ENCODE results near the gene CSNK2A3.
A peak's percentile ranks its signal among the peaks of the same experiment; 100 is the strongest.
"Not testable (repeated sequence)": the region's sequence is repeated elsewhere in the genome, so short reads cannot be mapped to it uniquely, and the experiment has no call there.

CSNK2A3 gene

GRCh38 chr11:11378184-11378940 lies 25.3 kb upstream of the CSNK2A3 start:
- DNase-seq, result no peak

- DNase-seq, result no peak
These were observed 21.5 kb upstream of the CSNK2A3 start for GRCh38 chr11:11374358-11375148.

DNA sequence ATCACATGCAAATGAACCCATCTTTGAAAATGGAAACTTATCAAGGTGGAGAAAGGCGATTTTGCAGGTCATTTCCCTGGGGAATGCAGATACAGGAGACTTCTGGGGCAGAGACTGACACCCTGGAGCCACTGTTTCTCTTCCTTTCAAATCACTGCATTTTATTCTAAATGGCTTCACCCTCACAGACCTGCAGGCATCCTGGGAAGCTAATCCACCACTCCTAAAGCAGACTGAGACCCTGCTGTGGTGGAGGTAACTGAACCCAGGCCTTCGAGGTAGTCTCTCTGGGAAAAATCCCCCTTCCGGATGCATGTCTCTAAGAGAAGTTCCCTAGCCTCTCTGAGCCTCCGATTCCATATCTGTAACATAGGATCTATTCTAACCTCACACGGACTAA lies 20.9 kb upstream of the CSNK2A3 start:
- DNase-seq, result no peak

- no peak for DNase-seq
These were observed 19.4 kb upstream of the CSNK2A3 start for GRCh38 chr11:11372461-11372860.

- DNase-seq, result no peak
These were observed 17.9 kb upstream of the CSNK2A3 start for GRCh38 chr11:11370962-11371303.

GRCh38 chr11:11370255-11370961 lies 17.4 kb upstream of the CSNK2A3 start:
- no peak for DNase-seq

- DNase-seq, result no peak
These were observed 13.7 kb upstream of the CSNK2A3 start for GRCh38 chr11:11366793-11367192.

GRCh38 chr11:11363674-11364073 lies 10.6 kb upstream of the CSNK2A3 start:
- DNase-seq, result no peak

GRCh38 chr11:11359611-11360010 lies 6.6 kb upstream of the CSNK2A3 start:
- DNase-seq, result no peak

DNA sequence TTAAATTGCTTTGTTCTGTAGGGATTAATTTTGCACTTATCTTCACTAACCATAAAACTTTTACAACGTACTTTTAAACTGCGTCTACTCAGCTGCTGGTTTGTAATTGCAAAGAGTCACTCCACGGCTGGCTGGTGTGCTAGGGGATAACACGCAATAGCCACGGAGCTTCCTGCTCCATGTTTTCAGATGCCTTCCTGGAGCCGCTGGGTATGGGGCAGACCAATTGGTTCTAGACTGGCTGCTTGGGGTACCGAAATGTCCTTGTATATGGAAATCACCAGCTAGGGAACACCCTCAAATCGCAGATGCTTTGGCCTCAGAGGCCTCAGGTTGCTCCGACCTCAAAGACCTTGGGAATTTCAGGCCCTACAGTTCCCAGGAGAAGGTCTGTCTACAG lies 3.8 kb upstream of the CSNK2A3 start:
- DNase-seq, result no peak

DNA sequence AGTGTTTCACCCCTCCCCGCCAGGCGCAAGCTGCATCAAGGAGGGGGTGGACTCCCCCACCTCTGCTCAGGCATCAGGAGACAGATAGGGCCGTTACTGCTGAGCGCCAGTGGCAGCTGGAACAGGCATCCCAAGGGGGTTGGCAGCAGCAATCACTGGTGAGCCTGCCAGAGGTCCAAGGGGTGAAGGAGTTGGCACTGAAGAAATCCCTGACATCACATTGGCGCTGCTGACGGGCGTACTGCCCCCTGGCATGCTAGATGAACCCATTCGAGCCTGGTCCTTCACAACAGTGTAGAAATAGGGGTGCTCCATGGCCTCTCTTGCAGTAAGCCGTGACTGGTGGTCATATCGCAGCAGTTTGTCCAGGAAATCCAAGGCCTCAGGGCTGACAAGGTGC lies 1.2 kb downstream of the CSNK2A3 start:
- not testable (repeated sequence) for DNase-seq

DNA sequence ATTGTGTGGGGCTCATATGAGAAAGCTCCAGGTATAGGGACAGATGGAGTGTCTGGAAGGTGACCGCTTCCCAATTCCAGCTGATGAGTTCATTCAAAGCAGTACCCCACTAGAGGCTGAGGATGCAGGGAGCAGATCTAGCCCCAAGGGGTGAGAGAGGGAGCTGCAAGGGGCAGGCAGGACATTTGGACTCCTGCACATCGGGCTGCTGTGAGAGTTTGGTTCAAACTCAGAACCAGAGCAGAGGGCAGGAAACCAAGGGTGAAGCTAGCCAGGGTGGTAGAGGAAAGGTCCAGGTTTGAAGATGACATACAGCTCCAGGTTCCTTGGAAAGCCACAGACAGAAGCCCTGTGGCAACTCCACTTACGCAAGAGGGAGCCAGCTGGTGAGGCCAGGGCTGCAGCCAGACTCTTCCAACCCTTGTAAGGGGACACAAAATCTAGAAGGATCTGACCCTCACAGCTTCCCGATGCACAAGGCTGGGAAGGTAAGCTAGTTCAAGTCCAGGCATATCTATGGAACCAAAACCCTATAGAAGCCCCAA lies 1.9 kb downstream of the CSNK2A3 start:
- DNase-seq, result no peak

DNA sequence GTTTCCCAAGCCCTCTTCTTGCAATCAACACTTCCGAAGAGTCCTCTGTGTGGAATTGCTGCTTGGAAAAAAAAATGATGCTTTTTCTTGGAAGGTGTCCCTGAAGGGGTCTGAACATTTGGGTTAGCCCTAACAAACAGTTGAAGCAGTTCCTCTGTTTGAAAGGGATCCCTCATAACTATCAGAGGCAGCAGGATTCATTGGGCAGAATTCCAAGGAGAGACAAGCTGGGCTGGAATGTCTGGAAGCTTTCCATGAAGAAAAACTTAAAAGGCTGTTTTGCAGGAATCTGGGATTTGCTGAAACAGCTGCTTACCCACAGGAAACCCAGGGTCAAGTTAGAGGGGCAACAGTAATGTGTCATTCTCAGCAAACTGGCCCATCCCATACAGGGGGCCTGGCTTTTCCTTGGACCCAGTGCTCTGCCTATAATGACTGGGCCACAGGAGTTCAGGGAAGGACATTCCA lies 3.1 kb downstream of the CSNK2A3 start:
- DNase-seq, result no peak

- no peak for DNase-seq
These were observed 3.8 kb downstream of the CSNK2A3 start for GRCh38 chr11:11349106-11349825.

DNA sequence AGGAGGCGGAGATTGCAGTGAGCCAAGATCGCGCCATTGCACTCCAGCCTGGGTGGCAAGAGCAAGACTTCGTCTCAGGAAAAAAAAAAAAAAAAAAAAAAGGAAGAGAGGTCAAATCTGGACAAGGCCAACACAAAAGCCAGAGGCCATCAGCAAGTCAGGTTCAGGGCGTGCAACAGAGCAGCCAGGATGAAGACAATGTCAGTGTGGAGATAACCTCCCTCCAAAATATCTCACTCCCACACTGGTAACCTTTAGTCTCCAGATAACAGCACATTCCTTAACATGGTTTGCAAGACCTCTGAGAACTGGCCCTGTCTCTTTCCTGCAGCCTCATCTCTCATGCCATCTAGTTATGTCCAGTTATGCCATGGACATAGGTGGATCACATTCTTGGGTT lies 4.7 kb downstream of the CSNK2A3 start:
- no peak for DNase-seq

DNA sequence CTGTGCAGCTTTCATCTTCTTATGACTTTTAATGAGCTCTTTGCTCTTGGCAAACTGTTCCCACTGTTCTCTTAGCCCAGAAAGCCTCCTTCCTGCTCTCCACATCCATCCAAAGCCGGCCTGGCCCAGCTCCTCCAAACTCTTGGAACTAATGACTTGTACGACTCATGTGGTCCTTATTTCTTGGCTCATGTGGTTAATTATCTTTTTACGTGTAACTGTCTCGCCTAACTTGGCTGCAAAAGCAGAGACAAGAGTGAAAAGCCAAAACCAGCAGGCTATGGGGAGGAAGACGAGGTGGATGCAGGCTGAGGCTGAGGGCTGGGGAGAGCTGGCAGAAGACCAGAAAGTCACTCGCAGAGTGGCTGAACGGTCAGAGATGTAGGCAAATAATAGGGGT lies 5.5 kb downstream of the CSNK2A3 start:
- no peak for DNase-seq

DNA sequence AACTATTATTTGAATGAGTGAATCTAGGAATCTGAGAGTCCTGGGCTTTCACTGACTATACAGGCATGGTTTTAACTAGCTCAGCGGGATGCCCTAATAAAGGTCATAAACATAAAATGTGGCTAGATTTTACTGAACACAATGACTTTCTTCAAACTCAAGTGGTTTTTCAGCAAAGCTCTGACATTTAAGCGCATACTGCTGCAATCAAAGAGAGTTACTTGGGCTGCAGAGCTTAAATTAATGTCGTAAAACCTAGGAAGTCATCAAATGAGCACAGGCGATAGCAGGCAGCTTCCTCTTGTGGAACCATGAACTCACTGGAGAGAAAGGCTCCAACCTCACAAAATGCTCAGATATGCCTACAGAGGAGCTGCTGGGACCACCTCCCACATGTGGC lies 6.7 kb downstream of the CSNK2A3 start:
- DNase-seq, result no peak

GRCh38 chr11:11345099-11345498 lies 8.0 kb downstream of the CSNK2A3 start:
- DNase-seq, result no peak

DNA sequence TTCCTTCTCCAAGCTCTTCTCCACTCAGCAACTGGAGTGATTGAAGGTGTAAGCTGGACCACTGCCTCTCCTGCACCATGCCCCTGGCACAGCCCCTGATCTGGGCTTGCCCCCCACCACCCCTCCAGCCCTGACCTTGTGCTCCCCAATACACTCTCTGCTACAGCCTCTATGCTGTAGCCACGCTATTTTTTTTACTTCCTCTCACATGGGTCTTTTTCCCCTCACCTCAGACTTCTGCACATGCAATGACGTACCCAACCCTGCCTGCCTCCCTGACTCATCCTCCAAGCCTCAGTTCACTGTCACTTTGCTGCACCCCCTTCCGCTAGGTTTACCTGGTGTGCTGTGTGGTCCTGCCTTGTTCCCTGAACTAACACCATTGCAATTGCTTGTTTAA lies 9.0 kb downstream of the CSNK2A3 start:
- peak; percentile 8 for DNase-seq

GRCh38 chr11:11338304-11338703 lies 14.7 kb downstream of the CSNK2A3 start:
- DNase-seq, result no peak

GRCh38 chr11:11336664-11337063 lies 16.4 kb downstream of the CSNK2A3 start:
- no peak for DNase-seq

GRCh38 chr11:11335043-11335442 lies 18.0 kb downstream of the CSNK2A3 start:
- DNase-seq, result no peak

DNA sequence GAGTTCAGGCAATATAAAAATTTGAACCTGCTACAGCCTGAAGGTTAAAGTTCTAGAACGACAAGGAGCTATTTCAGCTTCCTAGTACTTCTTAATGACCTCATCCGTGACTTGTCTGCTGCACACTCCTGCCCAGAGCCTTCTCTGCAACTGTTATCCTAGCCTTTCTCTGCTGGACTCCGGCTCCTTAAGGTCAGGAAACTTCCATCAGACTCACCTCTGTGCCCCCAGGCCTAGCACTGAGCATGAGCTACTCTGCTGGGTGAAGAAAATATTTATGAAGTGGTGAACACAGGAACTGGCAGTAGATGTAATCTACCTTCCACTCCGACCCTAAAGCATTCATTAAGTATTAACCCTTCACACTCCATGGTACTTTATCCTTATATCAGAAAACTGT lies 18.4 kb downstream of the CSNK2A3 start:
- no peak for DNase-seq

All from activated CD4-positive, alpha-beta T cell treated with anti-CD3 and anti-CD28 coated beads, Interleukin-2, amount 50 U/mL, for 16 hours (primary cell).